ENCODE results near the gene DNAH6. TPM values are rescaled to one million over a fixed set of nuclear protein-coding genes. Genes with fewer than 3 reads are reported as not detected.

Gene DNAH6
- total RNA-seq, 1 donor from 2014 or later, result 2.6 TPM

- Histone ChIP-seq H3K4me2 (no peak overlapping the region), H3K79me2 (ENCODE audit: low read depth) (no peaks in the 10 kb centered on the region), H3K4me3 (no peak overlapping the region), H2AFZ (replicated peaks) (no peak overlapping the region), H4K20me1 (ENCODE audit: low read depth) (no peaks in the 10 kb centered on the region), H3K27ac (no peak overlapping the region), H3K36me3 (peaks cover 9% of the 10 kb centered on the region), H3K27me3 (no peaks in the 10 kb centered on the region), H3K4me1 (no peaks in the 10 kb centered on the region), H3K9ac (no peak overlapping the region), H3F3A (ENCODE audit: low read depth) (peaks cover 12% of the 10 kb centered on the region), H3K9me3 (ENCODE audit: low read depth) (no peaks in the 10 kb centered on the region)
- Mint-ChIP-seq H3K27me3 (ENCODE audit: insufficient read depth, low read depth) (peaks cover 2% of the 10 kb centered on the region), H3K9me3 (peaks cover 15% of the 10 kb centered on the region), H3K4me3 (no peak overlapping the region), H3K4me1 (peaks cover 3% of the 10 kb centered on the region), H3K27ac (no peak overlapping the region), H3K36me3 (peaks cover 9% of the 10 kb centered on the region)
- TF ChIP-seq EZH2 (IDR thresholded peaks at IDR 0.05), result no peak
- no peak for TF ChIP-seq EZH2phosphoT487 (IDR thresholded peaks at IDR 0.05)
- TF ChIP-seq CTCF (IDR thresholded peaks at IDR 0.05), result no peak
- DNase-seq (ENCODE audit: low spot score), result no peak
These were observed 124.7 kb downstream of the DNAH6 start for GRCh38 chr2:84641021-84641420.

GRCh38 chr2:84643991-84644390 is 127.7 kb downstream of the DNAH6 start:
- peaks cover 9% of the 10 kb centered on the region for H3K36me3 ChIP-seq
- Mint-ChIP-seq H3K27me3 (ENCODE audit: insufficient read depth, low read depth) (peaks cover 2% of the 10 kb centered on the region), H3K4me3 (no peak overlapping the region), H3K27ac (no peak overlapping the region), H3K9me3 (peaks cover 15% of the 10 kb centered on the region), H3K36me3 (peaks cover 9% of the 10 kb centered on the region), H3K4me1 (peaks cover 3% of the 10 kb centered on the region)
- no peak overlapping the region for H3K4me3 ChIP-seq
- no peak overlapping the region for H3K27ac ChIP-seq
- H3K79me2 ChIP-seq (ENCODE audit: low read depth), result no peaks in the 10 kb centered on the region
- no peak overlapping the region for H3K9ac ChIP-seq
- peak; percentile 20 for DNase-seq (ENCODE audit: low spot score)
- H4K20me1 ChIP-seq (ENCODE audit: low read depth), result no peaks in the 10 kb centered on the region
- peaks cover 12% of the 10 kb centered on the region for H3F3A ChIP-seq (ENCODE audit: low read depth)
- no peak for TF ChIP-seq EZH2phosphoT487 (IDR thresholded peaks at IDR 0.05)
- TF ChIP-seq EZH2 (IDR thresholded peaks at IDR 0.05), result no peak
- no peak for TF ChIP-seq CTCF (IDR thresholded peaks at IDR 0.05)
- H3K4me2 ChIP-seq, result no peak overlapping the region
- H3K27me3 ChIP-seq, result no peaks in the 10 kb centered on the region
- H3K4me1 ChIP-seq, result no peaks in the 10 kb centered on the region
- H3K9me3 ChIP-seq (ENCODE audit: low read depth), result no peaks in the 10 kb centered on the region
- no peak overlapping the region for H2AFZ ChIP-seq (replicated peaks)

- TF ChIP-seq EZH2 (IDR thresholded peaks at IDR 0.05) (no peak), CTCF (IDR thresholded peaks at IDR 0.05) (no peak), EZH2phosphoT487 (IDR thresholded peaks at IDR 0.05) (no peak)
- Mint-ChIP-seq H3K27ac (no peak overlapping the region), H3K9me3 (peaks cover 15% of the 10 kb centered on the region), H3K4me1 (peaks cover 3% of the 10 kb centered on the region), H3K27me3 (ENCODE audit: insufficient read depth, low read depth) (no peaks in the 10 kb centered on the region), H3K4me3 (no peak overlapping the region), H3K36me3 (peaks cover 6% of the 10 kb centered on the region)
- Histone ChIP-seq H2AFZ (replicated peaks) (no peak overlapping the region), H3F3A (ENCODE audit: low read depth) (peaks cover 12% of the 10 kb centered on the region), H3K9ac (no peak overlapping the region), H3K79me2 (ENCODE audit: low read depth) (no peaks in the 10 kb centered on the region), H4K20me1 (ENCODE audit: low read depth) (no peaks in the 10 kb centered on the region), H3K4me3 (no peak overlapping the region), H3K27ac (no peak overlapping the region), H3K36me3 (peaks cover 9% of the 10 kb centered on the region), H3K9me3 (ENCODE audit: low read depth) (no peaks in the 10 kb centered on the region), H3K4me2 (no peak overlapping the region), H3K4me1 (no peaks in the 10 kb centered on the region), H3K27me3 (peaks cover 11% of the 10 kb centered on the region)
- DNase-seq (ENCODE audit: low spot score), result no peak
These were observed 130.2 kb downstream of the DNAH6 start for GRCh38 chr2:84646514-84646913.

Measured in neural progenitor cell (in vitro differentiated cells).